Spleen (tissue), 11 donors: ENCODE results near the gene HORMAD2. TPM values are rescaled to one million over a fixed set of nuclear protein-coding genes. Genes with fewer than 3 reads are reported as not detected.
"Not testable (repeated sequence)": the region's sequence is repeated elsewhere in the genome, so short reads cannot be mapped to it uniquely, and the experiment has no call there.

Source experiments
- DNase-seq: peaks from one replicate; pipeline ENCODE4 v3.0.0-alpha.2; 2020
- H3K27ac ChIP-seq, 8 donors: fragments of 200-600 bp; sonication (generic) in 7 of 8; 1 replicate in 4 of 8; 2 replicates in 4 of 8; pipeline versions ENCODE4 v1.5.0 to v1.8.0; 2016 to 2021; ENCODE audit warnings: inconsistent platforms in 4 of 8, mild to moderate bottlenecking in 4 of 8, moderate library complexity in 1 of 8
- H3K27me3 ChIP-seq, 7 donors: fragments of 200-600 bp; sonication (generic) in 6 of 7; replicated peaks in 1 of 7; 1 replicate in 4 of 7; 2 replicates in 3 of 7; pipeline versions ENCODE4 v1.5.0 to v1.8.0; 2016 to 2021; ENCODE audit warnings: inconsistent platforms in 3 of 7, mild to moderate bottlenecking in 1 of 7
- H3K36me3 ChIP-seq, 6 donors: fragments of 200-600 bp; sonication (generic) in 5 of 6; 1 replicate in 4 of 6; 2 replicates in 2 of 6; pipeline versions ENCODE4 v1.5.0 to v1.8.0; 2016 to 2021; ENCODE audit warnings: inconsistent platforms in 2 of 6
- H3K4me1 ChIP-seq, 6 donors: fragments of 200-600 bp; sonication (generic) in 5 of 6; 1 replicate in 3 of 6; 2 replicates in 3 of 6; pipeline versions ENCODE4 v1.5.0 to v1.8.0; 2016 to 2021; ENCODE audit warnings: inconsistent platforms in 3 of 6
- H3K4me3 ChIP-seq, 8 donors: fragments of 200-600 bp; sonication (generic) in 7 of 8; 1 replicate in 4 of 8; 2 replicates in 4 of 8; pipeline versions ENCODE4 v1.5.0 to v1.8.0; 2016 to 2021; ENCODE audit warnings: inconsistent platforms in 4 of 8, mild to moderate bottlenecking in 4 of 8, moderate library complexity in 2 of 8
- H3K9me3 ChIP-seq, 8 donors: fragments of 200-600 bp; sonication (generic) in 7 of 8; 1 replicate in 4 of 8; 2 replicates in 4 of 8; pipeline versions ENCODE4 v1.5.0 to v1.8.0; 2016 to 2021; ENCODE audit warnings: inconsistent platforms in 4 of 8
- POLR2A ChIP-seq, 3 donors: fragments of 450-650 bp; IDR thresholded peaks; one replicate each; pipeline ENCODE4 v1.5.1; 2017; ENCODE audit warnings: antibody characterized with exemption in 3 of 3, mild to moderate bottlenecking in 1 of 3
- POLR2AphosphoS5 ChIP-seq, 3 donors: sonication (generic); formaldehyde crosslinking; IDR thresholded peaks; one replicate each; pipeline ENCODE4 v1.5.1; 2017; ENCODE audit warnings: antibody characterized with exemption in 3 of 3
- WGBS, 5 donors: extraction: QIAGEN DNeasy Blood & Tissue Kit in 3 of 5; methylation state at CpG; one replicate each; pipeline versions ENCODE4 v1.1.5 to v1.1.7; 2013 to 2018; 5-methylcytosine and 5-hydroxymethylcytosine counted together
- intact Hi-C: fragments of 100-400 bp; cut with DNase I; formaldehyde crosslinking; loops from one replicate; pipeline ENCODE4 v1.15.0; 2023; ENCODE audit warnings: low total_unique reads
- polyA plus RNA-seq, 3 donors: library from polyadenylated mRNA; stranded (reverse); fragments of 200-250 nt; gene quantifications; one replicate each; pipeline ENCODE4 v1.2.1, GENCODE V29; 2013
- total RNA-seq, 7 donors: library from RNA; depleted of rRNA in 3 of 7; stranded (reverse); fragments of >200 nt in 3 of 7; fragmentation: NEBNext Ultra II Directional in 4 of 7; extraction: Animal tissue kit (Norgen Biotek cat#: 25700) in 4 of 7; gene quantifications; one replicate each; pipeline versions ENCODE4 v1.1.0 to v1.2.1, GENCODE V29; 2016 to 2021
- TF ChIP-seq, protein P1 (sequence below), 11 experiments: fragments of 200-600 bp in 7 of 11; fragments of 450-650 bp in 4 of 11; sonication (generic) in 4 of 11; IDR thresholded peaks in 8 of 11; conservative IDR thresholded peaks in 3 of 11; 1 replicate in 7 of 11; 2 replicates in 4 of 11; pipeline versions ENCODE4 v1.4.0 to v1.8.0; 2016 to 2021; ENCODE audit warnings: antibody characterized with exemption in 11 of 11, inconsistent platforms in 4 of 11, mild to moderate bottlenecking in 1 of 11
- donor health status: healthy with polysubstance abuse.
- donor health status: DM: no; HTN: no; CAD: no; lungs with moderate emphysema.
- donor health status: DM: no; HTN: no; CAD: no.
- donor health status: Bipolar disorder and iron deficiency.
- donor health status: healthy.
- donor health status: DM: no; HTN: no; CAD: no.
- donor health status: DM: yes; HTN: yes; CAD: no.

HORMAD2 gene
- total and polyA plus RNA-seq, 10 donors, result not detected

DNA sequence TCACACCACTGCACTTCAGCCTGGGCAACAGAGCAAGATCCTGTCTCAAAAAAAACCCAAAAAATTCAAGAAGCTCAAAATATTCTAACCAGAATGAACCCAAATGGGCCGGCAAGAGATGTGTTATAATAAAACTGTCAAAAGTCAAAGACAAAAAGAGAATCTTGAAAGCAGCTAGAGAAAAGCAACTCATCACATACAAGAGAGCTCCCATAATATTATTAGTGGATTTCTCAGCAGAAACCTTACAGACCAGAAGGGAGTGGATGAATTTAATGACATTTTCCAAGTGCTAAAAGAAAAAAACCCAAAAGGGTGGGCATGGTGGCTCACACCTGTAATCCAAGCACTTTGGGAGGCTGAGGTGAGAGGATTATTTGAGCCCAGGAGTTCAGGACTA is 22.9 kb upstream of the HORMAD2 start:
- WGBS, 5 donors, result 93 to 100% (median 93%) methylated on average over 1 of the region's 1 CpG
- Histone ChIP-seq H3K4me1 (no peaks in the 10 kb centered on the region), H3K27ac (no peak overlapping the region), H3K4me3 (no peak overlapping the region), H3K27me3 (peaks cover 0 to 5% (median 0%) of the 10 kb centered on the region in 7 donors), H3K9me3 (peaks cover 0 to 33% (median 19%) of the 10 kb centered on the region in 8 donors), H3K36me3 (no peaks in the 10 kb centered on the region)
- intact Hi-C loops, result no loop called here
- DNase-seq, result no peak
- TF ChIP-seq, protein P1, sequence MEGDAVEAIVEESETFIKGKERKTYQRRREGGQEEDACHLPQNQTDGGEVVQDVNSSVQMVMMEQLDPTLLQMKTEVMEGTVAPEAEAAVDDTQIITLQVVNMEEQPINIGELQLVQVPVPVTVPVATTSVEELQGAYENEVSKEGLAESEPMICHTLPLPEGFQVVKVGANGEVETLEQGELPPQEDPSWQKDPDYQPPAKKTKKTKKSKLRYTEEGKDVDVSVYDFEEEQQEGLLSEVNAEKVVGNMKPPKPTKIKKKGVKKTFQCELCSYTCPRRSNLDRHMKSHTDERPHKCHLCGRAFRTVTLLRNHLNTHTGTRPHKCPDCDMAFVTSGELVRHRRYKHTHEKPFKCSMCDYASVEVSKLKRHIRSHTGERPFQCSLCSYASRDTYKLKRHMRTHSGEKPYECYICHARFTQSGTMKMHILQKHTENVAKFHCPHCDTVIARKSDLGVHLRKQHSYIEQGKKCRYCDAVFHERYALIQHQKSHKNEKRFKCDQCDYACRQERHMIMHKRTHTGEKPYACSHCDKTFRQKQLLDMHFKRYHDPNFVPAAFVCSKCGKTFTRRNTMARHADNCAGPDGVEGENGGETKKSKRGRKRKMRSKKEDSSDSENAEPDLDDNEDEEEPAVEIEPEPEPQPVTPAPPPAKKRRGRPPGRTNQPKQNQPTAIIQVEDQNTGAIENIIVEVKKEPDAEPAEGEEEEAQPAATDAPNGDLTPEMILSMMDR (IDR thresholded peaks at IDR 0.05 in 8 of 11, conservative IDR thresholded peaks at IDR 0.05 in 3 of 11), result no peak
- TF ChIP-seq POLR2A (IDR thresholded peaks at IDR 0.05) (no peak), POLR2AphosphoS5 (IDR thresholded peaks at IDR 0.05) (no peak)

DNA sequence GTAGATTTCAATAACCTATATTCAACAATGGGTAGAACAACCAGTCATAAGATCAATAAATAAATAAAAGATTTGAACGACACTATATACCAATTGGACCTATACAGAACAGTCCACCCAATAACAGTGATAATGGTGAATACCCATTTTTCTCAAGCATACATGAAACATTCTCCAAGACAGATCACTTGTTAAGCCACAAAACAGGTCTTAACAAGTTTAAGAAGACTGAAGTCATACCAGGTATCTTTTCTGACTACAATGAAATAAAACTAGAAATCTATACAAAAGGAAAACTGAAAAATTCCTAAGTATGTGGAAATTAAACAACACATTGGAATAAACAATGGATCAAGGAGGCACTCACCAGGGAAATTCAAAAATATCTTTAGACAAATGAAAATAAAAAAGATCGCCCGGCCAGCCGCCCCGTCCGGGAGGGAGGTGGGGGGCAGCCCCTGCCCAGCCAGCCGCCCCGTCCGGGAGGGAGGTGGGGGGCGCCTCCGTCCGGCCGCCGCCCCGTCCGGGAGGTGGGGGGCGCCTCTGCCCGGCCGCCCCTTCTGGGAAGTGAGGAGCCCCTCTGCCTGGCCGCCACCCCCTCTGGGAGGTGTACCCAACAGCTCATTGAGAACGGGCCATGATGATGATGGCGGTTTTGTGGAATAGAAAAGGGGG is 20.8 kb upstream of the HORMAD2 start:
- intact Hi-C loops, H3K4me1 ChIP-seq, H3K27ac ChIP-seq, DNase-seq, H3K36me3 ChIP-seq, H3K4me3 ChIP-seq, H3K27me3 ChIP-seq: not testable (repeated sequence)
- 88 to 95% (median 91%) methylated on average over 11 to 20 of the region's 22 CpGs for WGBS, 5 donors
- H3K9me3 ChIP-seq, result peaks cover 0 to 51% (median 39%) of the 10 kb centered on the region in 8 donors

DNA sequence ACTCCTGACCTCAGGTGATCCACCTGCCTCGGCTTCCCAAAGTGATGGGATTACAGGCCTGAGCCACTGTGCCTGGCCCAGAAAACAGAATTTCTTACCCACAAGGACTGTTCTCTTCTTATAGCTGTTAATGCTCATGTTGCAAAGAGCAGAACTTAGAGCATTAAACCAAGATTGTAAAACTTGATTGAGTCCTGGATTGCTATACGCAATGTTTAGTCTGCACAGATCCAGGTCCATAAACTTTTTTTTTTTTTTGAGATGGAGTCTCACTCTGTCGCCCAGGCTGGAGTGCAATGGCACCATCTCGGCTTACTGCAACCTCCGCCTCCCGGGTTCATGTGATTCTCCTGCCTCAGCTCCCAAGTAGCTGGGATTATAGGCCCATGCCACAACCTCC is 19.2 kb upstream of the HORMAD2 start:
- H3K27me3 ChIP-seq, H3K27ac ChIP-seq, H3K36me3 ChIP-seq, H3K4me3 ChIP-seq, H3K4me1 ChIP-seq, intact Hi-C loops, DNase-seq: not testable (repeated sequence)
- 94 to 97% (median 96%) methylated on average over 6 of the region's 6 CpGs for WGBS, 5 donors
- H3K9me3 ChIP-seq, result peaks cover 0 to 67% (median 51%) of the 10 kb centered on the region in 8 donors

DNA sequence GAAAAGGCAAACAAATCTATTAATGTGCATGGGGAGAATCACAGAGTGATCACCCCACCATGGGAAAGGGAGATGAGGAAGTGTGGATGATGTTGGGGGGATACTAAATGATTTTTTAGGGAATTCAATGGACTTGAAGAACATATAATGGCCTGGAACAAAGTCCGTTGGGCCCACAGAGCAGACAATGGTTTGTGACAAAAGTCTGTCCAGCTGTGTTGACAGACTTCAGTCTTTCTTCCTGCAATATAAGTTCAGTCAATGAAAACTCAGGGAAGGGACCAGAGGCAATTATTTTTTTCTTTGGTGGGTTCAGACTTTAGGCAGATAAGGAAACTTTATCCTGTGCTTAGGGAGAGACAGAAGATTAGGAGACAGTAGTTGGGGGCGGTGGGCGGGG is 18.0 kb upstream of the HORMAD2 start:
- Histone ChIP-seq H3K27ac (no peak overlapping the region), H3K4me3 (no peak overlapping the region), H3K36me3 (no peaks in the 10 kb centered on the region), H3K4me1 (no peaks in the 10 kb centered on the region), H3K9me3 (peaks cover 0 to 62% (median 44%) of the 10 kb centered on the region in 8 donors), H3K27me3 (peaks cover 0 to 5% (median 0%) of the 10 kb centered on the region in 7 donors)
- DNase-seq, result no peak
- 64 to 89% (median 72%) methylated on average over 3 of the region's 3 CpGs for WGBS, 5 donors
- intact Hi-C loops, result no loop called here
- TF ChIP-seq POLR2AphosphoS5 (IDR thresholded peaks at IDR 0.05), result no peak
- TF ChIP-seq, protein P1 (IDR thresholded peaks at IDR 0.05 in 8 of 11, conservative IDR thresholded peaks at IDR 0.05 in 3 of 11), result no peak
- TF ChIP-seq POLR2A (IDR thresholded peaks at IDR 0.05), result no peak

DNA sequence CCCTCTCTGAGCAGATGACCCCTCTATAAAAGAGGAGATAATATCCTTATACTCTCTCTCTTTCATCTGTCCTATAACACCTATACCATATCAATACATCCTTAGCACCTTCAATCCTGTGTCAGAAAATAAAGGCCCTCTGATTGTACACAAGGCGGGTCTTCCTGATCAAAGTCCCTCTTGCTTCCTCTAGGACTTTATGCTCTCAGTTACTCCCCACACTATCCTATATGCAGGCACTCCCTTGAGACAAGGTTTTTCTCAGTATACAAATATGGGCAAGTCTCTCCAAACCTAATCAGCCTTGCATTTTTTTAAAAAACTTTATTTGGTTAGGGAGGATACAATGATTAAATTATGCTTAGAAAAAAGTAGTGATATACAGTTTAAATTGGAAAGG is 17.3 kb upstream of the HORMAD2 start:
- Histone ChIP-seq H3K27me3 (peaks cover 0 to 5% (median 0%) of the 10 kb centered on the region in 7 donors), H3K9me3 (peaks cover 0 to 55% (median 37%) of the 10 kb centered on the region in 8 donors), H3K4me1 (no peaks in the 10 kb centered on the region), H3K27ac (no peak overlapping the region), H3K4me3 (no peak overlapping the region), H3K36me3 (no peaks in the 10 kb centered on the region)
- DNase-seq, result no peak
- intact Hi-C loops, result no loop called here
- WGBS, 5 donors, result 86 to 97% (median 89%) methylated on average over 1 of the region's 1 CpG
- TF ChIP-seq POLR2A (IDR thresholded peaks at IDR 0.05), result no peak
- TF ChIP-seq, protein P1 (IDR thresholded peaks at IDR 0.05 in 8 of 11, conservative IDR thresholded peaks at IDR 0.05 in 3 of 11), result no peak
- no peak for TF ChIP-seq POLR2AphosphoS5 (IDR thresholded peaks at IDR 0.05)
